ENCODE data around the gene NUTF2. TPM values are rescaled to one million over a fixed set of nuclear protein-coding genes. Genes with fewer than 3 reads are reported as not detected.
A peak's percentile ranks its signal among the peaks of the same experiment; 100 is the strongest.

The NUTF2 gene
- total RNA-seq, 4 donors from 2014 or later, result 60.1 to 210 (median 114) TPM

GRCh38 chr16:67843343-67843765, 3.4 kb upstream of the NUTF2 start:
- in situ Hi-C loops (cut with MboI; ENCODE audit: low sequenced_read_pairs in 4 of 4), result no loop called here
- Histone ChIP-seq H3K36me3 (no peaks in the 10 kb centered on the region), H3K4me3 (peak overlapping the region; percentile 76 to 95 (median 78)), H3K27ac (peak overlapping the region; percentile 98 to 100 (median 99)), H3K27me3 (no peaks in the 10 kb centered on the region), H3K4me1 (peaks cover 46 to 54% of the 10 kb centered on the region in 2 donors), H3K9me3 (no peaks in the 10 kb centered on the region)
- intact Hi-C loops (cut with DNase I; ENCODE audit: low total_unique reads), result loop anchor here (5.0 to 10.0 kb wide), 2 partner anchors 84 to 279 kb away; partner anchors contain the start of gene CTCF
- TF ChIP-seq POLR2A (IDR thresholded peaks at IDR 0.05), result no peak
- no peak for TF ChIP-seq CTCF (IDR thresholded peaks at IDR 0.05 in 4 of 5, conservative IDR thresholded peaks at IDR 0.05 in 1 of 5)
- ATAC-seq (no peak), DNase-seq (no peak)

- Histone ChIP-seq H3K27me3 (no peaks in the 10 kb centered on the region), H3K4me3 (peak overlapping the region; percentile 32 to 79 (median 77)), H3K4me1 (peaks cover 51 to 60% of the 10 kb centered on the region in 2 donors), H3K36me3 (no peaks in the 10 kb centered on the region), H3K27ac (peak overlapping the region; percentile 98 to 100 (median 99)), H3K9me3 (no peaks in the 10 kb centered on the region)
- DNase-seq (no peak), ATAC-seq (no peak)
- in situ Hi-C loops (cut with MboI; ENCODE audit: low sequenced_read_pairs in 4 of 4), result no loop called here
- intact Hi-C loops (cut with DNase I; ENCODE audit: low total_unique reads), result loop anchor here (5.0 to 10.0 kb wide), 2 partner anchors 83 to 280 kb away; partner anchors contain the start of gene CTCF
- TF ChIP-seq CTCF (IDR thresholded peaks at IDR 0.05 in 4 of 5, conservative IDR thresholded peaks at IDR 0.05 in 1 of 5) (peak in 1 of 5 experiments; percentile 20), POLR2A (IDR thresholded peaks at IDR 0.05) (no peak)
Observed at GRCh38 chr16:67844497-67844896, 2.2 kb upstream of the NUTF2 start.

- peak overlapping the region; percentile 80 to 99 (median 94) for H3K4me3 ChIP-seq
- H3K4me1 ChIP-seq, result peaks cover 51 to 60% of the 10 kb centered on the region in 2 donors
- H3K27me3 ChIP-seq, result no peaks in the 10 kb centered on the region
- DNase-seq (no peak), ATAC-seq (no peak)
- in situ Hi-C loops (cut with MboI; ENCODE audit: low sequenced_read_pairs in 4 of 4) (no loop called here), intact Hi-C loops (cut with DNase I; ENCODE audit: low total_unique reads) (loop anchor here (2.0 to 10.0 kb wide), 2 partner anchors 39 to 281 kb away; partner anchors contain the start of genes CTCF, RANBP10 and TSNAXIP1)
- H3K9me3 ChIP-seq, result no peaks in the 10 kb centered on the region
- TF ChIP-seq POLR2A (IDR thresholded peaks at IDR 0.05) (no peak), CTCF (IDR thresholded peaks at IDR 0.05 in 4 of 5, conservative IDR thresholded peaks at IDR 0.05 in 1 of 5) (no peak)
- H3K27ac ChIP-seq, result peak overlapping the region; percentile 98 to 100 (median 99)
- no peaks in the 10 kb centered on the region for H3K36me3 ChIP-seq
Observed at GRCh38 chr16:67845291-67846062, 1.3 kb upstream of the NUTF2 start.

- no peak for DNase-seq
- intact Hi-C loops (cut with DNase I; ENCODE audit: low total_unique reads) (loop anchor here (2.0 to 10.0 kb wide), 2 partner anchors 39 to 281 kb away; partner anchors contain the start of genes CTCF, RANBP10 and TSNAXIP1), in situ Hi-C loops (cut with MboI; ENCODE audit: low sequenced_read_pairs in 4 of 4) (no loop called here)
- Histone ChIP-seq H3K4me1 (peaks cover 51 to 60% of the 10 kb centered on the region in 2 donors), H3K27ac (peak overlapping the region; percentile 98 to 100 (median 99)), H3K4me3 (peak overlapping the region; percentile 80 to 99 (median 94)), H3K27me3 (no peaks in the 10 kb centered on the region), H3K36me3 (no peaks in the 10 kb centered on the region), H3K9me3 (no peaks in the 10 kb centered on the region)
- no peak for TF ChIP-seq POLR2A (IDR thresholded peaks at IDR 0.05)
- TF ChIP-seq CTCF (IDR thresholded peaks at IDR 0.05 in 4 of 5, conservative IDR thresholded peaks at IDR 0.05 in 1 of 5), result no peak
- ATAC-seq, result no peak
Observed at GRCh38 chr16:67846063-67846319, 742 bp upstream of the NUTF2 start.
